ENCODE data around the gene SNED1.

SNED1 gene

GRCh38 chr2:241142063-241142462 is 143.6 kb downstream of the SNED1 start:
- DNase-seq (ENCODE audit: low read depth in 1 of 2, low spot score in 1 of 2), result no peak

- no peak for DNase-seq (ENCODE audit: low read depth in 1 of 2, low spot score in 1 of 2)
These were observed 144.2 kb downstream of the SNED1 start for GRCh38 chr2:241142593-241142992.

Data from activated T-helper 1 cell treated with anti-CD3 and anti-CD28 coated beads, Interleukin-2, amount 50 U/mL, for 16 hours (primary cell).